HG03521 (cell line): Measurements from ENCODE around the gene COL23A1.

Source experiments
- ATAC-seq: cut with Tn5 transposase; IDR thresholded peaks from one replicate; pipeline ENCODE4 v1.9.1; 2021; ENCODE audit warnings: mild to moderate bottlenecking, moderate library complexity; ENCODE audit not compliant: unreplicated experiment

Gene COL23A1

DNA sequence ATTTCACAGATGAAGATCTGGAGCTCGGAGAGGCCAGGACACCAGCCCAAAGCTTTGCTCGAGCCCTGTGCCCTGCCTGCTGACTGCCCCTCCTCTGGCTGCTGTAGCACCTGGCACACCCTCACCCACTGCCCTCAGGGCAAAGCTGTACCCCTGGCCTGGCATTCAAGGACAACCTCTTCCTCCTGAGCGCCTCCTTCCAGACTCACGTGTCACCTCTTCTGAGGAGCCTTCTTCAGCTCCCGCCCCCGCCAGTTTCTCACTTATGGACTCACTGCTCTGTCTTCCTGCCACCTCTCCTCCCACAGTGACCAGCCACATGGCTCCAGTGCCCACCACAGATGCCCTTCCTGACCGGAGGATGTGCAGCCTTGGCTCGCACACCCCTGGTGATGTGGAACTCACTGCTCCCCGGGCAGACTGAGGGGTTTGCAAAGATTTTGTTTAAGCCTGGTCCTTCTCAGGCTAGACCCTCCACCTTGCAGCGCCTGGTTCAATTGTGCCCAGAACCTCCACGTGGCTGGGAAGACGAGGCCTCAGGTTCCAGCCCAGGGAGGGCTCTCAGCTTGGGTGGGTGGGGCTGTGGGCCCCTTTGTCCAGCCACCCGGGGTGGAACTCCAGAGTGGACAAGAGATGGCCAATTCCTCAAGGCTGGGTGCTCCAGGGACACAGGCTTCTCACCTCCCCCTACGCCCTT is 311.0 kb downstream of the COL23A1 start:
- ATAC-seq, result no peak

DNA sequence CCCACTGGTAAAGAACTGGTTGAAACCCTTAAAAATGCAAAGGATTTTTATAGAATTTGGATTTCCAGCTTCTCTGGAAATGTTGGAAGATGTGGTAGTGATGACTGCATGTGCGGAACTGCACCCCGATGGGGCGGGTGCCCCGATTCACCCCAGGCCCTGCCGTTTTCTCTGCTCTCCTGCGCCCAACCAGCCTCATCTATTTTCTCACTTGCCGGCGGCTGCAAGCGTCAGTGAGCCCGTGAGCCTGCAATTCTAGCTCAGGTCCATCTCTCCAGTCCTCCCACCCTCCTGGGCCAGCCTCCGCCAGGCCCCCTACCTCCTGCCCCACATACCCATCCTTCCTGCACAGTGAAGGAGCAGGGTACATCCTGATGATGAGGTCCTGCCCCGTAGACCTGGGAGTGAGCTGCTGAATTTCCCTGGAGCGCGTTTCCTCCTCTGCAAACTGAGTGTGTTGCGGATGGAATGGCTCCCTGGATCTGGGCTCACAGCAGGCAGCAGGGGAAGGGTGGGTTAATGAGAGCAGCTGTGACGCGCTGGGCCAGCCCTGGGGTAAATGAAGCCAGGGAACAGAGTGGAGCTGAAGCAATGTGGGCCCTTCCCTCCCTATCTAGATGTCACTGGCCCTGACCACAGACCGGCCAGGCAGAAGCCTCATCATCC is 311.7 kb downstream of the COL23A1 start:
- ATAC-seq, result no peak

DNA sequence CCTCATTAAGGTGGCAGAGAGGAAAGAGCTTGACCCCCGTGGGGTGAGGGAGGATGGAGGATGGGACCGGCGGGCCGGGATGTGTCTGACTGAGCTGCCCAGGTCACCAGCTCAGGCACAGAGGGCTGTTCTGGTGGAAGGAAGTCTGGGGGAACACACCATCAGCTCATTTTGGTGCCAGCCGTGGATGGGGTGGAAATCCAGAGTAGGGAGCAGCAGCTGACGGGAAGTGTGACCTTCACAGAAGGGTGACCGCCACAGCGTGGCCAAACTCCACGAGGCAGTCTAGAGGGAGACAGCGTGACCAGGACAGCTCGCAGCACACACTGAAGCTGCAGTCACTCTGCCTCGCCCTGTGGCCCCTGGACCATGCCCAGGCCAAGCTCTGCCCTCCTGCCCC is 312.3 kb downstream of the COL23A1 start:
- ATAC-seq, result no peak

DNA sequence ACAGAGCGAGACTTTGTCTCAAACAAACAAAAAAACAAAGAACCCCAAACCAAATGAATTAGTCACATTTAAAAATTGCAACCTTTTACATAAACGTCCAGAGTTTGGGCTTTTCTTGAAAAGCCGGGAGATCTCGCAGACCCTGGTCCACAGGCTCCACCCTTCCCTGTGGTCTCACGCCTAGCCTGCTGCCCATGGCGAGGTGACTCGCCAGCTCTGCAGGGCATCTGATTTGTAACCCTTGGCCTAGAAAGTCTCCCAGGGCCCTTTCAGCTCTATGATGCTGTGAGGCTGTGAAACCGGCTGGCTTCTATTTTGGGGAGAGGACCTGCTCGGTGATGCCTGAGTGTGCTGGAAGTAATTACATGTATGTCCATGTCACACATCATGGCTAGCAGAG is 312.8 kb downstream of the COL23A1 start:
- no peak for ATAC-seq

DNA sequence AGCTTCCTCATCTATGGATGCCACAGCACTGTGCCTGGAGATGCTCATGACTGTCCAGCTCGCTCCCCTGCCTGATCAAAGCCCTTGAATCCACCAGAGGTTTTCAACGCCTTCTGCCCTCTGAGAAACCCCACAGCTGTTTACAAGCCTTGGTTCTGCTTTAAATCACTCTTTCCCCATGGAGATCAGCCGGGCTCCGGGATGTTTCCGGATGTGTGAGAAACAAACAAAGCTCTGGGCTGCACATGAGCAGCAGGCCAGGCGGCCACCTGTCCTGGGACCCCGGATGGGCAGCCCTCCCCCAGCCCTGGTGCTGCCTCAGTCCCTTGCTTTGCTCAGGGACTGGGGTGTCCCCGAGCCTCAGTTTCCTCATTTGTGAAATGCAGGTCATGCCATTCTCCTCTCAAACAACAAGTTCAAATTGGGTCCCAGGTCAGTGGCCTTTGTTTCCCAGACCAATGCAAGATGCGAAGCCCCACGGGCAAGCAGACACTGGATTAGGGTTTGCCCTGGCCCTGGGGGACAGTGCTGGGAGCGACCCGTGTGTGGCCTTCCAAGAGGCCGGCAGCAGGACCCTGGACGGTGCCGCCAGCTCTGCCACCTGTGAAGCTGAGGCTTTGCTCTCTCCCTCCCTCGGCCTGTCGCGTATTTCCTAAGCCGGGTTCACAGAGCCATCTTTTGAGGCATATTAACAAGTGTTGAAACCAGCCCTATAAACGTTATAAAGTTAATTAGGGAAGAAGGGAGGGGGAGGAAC is 315.2 kb downstream of the COL23A1 start:
- no peak for ATAC-seq

DNA sequence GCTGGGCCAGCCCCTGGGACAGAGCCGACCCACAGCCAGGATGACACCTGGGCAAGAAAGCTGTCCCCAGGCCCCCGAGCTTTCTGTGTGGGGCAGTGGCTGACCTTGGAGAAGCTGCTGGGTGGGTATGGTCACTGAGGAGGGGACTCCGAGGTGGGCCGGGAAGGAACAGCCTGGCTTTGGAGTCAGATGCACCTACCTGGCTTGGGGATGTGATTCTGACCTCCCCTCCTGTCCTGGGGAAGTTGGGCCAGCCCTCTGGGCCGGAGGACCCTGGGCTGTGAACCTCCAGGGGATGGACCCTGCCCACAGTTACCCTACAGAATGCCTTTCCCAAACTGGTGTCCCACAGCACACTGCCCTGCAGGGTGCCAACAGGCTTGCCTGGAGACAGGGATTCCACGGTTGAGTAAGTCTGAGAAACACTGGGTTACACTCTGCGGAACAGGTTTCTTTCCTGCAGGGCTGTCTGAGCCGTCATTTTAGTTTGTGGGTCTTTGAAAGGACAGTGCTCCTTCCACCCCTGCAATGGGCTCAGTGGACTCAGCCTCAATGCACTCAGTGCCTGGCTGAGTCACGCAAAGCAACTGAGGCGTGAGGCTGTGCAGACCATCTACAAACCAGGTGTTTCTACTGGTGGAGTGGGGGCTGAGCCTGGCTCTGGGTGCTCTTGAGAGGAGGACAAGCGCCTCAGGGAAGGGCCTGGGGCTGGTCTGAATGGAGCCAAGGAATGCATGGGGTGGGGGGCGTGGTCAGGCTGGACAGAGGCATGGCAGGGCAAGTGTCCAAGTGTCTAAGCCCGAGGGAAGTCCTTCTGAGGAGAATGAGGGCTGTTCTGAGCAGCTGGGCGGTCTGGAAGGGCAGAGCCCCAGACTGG is 316.3 kb downstream of the COL23A1 start:
- no peak for ATAC-seq

DNA sequence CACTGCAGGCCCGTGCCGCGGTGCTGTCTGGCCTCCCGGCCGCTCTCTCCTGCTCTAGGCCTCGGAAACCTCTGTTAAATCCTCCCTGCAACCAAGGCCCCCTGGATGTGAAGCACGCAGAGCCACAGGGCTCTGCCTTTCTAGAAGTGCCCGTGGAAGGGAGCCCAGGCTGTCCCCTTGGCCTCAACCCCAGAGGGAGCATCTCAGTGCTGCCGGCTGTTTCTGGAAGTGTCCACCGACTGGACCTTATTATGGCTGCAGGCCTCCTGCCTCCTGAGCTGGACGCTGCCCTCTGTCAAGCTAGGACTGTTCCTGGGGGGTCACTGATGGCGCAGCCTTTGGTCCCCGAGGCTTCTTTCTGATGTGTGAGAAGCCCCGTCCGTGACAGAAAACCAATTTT is 317.2 kb downstream of the COL23A1 start:
- no peak for ATAC-seq

DNA sequence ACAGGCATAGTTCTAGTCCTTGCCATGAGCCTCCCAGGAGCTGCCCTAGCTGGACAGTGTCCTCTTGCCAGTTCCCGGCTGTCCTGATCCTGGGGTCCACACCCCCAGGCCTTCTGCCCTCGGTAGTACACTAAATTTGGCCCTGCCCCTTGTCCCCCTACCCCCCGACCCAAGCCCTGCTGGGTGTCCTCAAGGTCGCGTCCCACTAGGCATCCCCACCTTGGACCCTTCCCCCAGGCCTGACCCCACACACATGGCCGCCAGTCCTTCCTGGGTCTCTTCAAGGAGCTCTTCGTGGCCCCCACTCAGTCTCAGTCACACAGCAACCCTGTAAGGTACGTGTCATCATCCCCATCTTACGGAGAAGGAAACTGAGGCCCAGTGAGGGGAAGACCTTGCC is 317.6 kb downstream of the COL23A1 start:
- no peak for ATAC-seq

DNA sequence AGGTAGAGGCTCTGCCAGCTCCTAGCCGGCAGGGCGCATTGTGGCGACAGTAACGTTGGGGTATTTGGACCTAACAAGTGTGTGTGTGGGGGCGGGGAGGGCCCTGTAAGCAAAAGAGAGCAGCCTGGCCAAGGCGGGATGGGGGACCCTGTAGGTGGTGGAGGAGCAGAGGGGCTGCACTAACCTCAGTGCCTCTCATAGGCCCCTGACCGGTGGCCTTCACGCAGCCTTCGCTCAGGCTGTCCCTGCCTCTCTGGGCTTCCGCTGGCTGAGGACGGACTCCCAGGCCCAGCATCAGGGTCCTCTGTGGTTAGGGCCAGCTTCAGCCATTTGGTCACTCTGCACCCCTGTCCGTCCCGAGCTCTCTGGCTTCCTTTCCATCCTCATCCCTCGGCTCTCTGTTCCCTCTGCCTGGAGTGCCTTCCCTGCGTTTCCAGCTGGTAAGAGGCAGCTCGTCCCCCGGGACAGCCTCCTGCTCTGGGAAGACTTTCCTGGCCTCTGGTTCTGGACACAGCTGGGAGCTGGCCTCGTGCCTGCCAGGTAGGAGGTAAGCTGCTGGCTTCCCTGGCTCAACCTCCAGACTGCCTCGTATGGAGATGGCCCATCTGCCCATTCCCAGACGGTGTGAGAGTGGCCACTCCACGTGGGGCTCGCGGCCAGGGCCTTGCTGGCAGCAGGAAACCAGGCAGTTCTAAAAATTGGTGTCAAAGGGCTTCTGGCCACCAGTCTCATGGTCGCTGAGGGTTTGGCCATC is 318.3 kb downstream of the COL23A1 start:
- no peak for ATAC-seq

DNA sequence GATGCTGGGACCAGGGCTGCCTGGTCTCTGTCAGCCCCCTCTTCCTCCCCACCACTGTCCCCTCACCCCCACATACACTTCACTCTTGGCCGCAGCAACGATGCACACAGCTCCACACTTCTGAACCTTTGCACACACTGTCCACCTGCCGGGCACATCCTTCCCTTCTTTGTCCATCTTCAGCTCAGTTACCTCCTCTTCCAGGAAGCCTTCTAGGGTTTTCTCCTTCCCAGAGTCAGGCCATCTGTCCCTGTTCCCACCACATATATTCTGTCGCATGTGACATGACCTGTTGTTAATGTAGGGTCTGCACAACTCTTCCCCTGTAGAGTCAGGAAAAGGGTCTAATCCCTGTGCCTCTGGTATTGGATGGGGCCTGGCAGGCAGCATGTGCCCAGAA is 319.0 kb downstream of the COL23A1 start:
- no peak for ATAC-seq

DNA sequence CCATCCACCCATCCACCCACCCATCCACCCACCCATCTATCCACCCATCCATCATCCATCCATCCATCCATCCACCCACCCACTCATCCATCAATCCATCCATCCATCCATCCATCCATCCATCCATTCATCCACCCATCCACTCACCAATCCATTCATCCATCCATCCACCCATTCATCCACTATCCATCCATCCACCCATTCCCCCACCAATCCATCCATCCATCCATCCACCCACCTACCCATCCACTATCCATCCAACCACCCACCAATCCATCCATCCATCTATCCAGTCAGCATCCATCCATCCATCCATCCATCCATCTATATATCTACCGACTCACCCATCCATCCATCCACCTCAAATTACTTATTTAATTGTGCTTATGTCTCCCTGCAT is 320.7 kb downstream of the COL23A1 start:
- ATAC-seq, result no peak

DNA sequence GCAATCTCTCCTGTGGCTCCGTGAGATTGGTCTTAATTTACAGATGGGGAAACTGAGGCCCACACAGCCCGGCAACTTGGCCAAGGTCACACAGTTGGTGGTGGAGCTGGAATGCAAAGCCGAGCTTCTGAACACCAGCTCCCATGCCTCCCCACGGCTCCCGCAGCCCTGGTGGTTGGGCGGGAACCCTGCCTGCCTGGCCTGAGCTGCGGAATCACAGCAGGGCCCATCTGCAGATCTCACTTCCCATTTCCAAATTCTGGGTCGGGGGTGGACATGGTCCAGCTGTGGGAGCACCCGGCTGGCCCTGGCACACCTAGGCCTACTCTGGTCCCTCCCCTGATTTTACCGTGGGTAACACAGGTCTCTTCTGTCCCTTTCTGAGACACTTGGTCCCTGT is 322.3 kb downstream of the COL23A1 start:
- ATAC-seq, result no peak

DNA sequence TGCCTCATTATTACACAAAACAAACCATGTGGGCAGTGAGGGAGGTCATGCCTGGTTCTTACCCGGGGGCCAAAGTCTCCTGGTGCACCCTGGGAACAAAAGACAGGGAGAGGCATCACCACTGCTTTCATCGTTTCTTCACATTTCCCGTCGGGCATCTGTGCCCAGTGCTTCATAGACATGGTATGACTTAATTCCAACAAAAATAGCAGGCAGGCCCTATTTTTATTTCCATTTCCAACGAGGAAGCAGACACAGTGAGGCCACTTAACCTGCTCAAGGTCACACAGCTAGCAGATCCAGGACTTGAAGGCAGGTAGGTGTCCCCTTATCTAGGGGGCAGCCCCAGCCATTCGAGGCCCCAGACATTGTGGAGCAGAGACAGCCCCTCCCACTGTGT is 322.9 kb downstream of the COL23A1 start:
- ATAC-seq, result no peak

DNA sequence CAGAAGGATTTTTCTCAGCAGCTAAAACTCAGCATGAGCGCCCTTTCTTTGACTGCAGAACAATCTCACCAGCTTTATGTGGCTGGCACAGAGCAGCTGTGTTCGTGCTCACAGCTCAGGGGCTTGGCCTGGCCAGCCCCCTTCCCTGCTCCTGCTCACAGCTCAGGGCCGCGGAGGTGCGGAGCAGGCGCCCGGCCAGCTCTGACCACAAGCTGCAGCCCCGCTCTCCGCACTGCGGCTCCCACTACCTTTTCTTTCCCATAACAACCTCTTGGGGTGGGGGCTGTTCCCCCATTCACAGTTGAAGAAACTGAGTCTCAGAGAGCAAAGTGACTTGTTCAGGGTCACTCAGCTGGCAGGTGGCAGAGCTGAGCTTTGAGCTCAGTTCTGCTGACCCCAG is 323.6 kb downstream of the COL23A1 start:
- no peak for ATAC-seq

DNA sequence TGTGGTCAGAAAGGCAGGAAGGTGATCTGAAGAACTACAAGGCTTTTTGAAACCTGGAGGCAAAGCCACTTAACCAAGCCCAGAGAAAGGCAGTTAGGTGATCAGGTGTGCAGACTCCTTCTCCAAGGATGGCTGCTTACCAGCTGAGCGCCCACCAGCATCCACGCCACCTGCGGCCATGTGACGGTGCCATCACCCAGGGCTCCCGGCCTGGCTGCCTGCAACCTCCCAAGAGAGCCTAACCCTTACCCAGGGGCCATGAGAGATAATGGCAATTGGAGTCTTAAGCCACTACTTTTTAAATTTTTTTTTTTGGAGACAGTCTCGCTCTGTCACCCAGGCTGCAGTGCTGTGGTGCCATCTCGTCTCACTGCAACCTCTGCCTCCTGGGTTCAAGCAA is 324.4 kb downstream of the COL23A1 start:
- ATAC-seq, result no peak

DNA sequence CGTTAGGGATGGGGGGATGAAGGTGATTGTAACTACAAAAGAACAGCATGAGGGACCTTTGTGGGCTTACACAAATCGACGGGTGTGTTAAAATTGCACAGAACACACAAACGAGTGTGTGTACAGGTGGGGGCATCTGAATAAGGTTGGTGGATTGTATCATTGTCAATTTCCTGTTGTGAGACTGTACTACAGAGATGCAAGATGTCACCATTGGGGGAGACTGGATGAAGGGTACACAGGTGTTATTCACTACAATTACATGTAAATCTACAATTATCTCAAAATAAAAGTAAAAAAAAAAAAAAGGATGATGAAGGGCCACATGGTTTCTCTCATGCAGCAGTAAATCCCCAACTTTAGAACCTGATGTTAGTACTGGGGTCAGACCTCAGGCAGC is 326.1 kb downstream of the COL23A1 start:
- no peak for ATAC-seq

DNA sequence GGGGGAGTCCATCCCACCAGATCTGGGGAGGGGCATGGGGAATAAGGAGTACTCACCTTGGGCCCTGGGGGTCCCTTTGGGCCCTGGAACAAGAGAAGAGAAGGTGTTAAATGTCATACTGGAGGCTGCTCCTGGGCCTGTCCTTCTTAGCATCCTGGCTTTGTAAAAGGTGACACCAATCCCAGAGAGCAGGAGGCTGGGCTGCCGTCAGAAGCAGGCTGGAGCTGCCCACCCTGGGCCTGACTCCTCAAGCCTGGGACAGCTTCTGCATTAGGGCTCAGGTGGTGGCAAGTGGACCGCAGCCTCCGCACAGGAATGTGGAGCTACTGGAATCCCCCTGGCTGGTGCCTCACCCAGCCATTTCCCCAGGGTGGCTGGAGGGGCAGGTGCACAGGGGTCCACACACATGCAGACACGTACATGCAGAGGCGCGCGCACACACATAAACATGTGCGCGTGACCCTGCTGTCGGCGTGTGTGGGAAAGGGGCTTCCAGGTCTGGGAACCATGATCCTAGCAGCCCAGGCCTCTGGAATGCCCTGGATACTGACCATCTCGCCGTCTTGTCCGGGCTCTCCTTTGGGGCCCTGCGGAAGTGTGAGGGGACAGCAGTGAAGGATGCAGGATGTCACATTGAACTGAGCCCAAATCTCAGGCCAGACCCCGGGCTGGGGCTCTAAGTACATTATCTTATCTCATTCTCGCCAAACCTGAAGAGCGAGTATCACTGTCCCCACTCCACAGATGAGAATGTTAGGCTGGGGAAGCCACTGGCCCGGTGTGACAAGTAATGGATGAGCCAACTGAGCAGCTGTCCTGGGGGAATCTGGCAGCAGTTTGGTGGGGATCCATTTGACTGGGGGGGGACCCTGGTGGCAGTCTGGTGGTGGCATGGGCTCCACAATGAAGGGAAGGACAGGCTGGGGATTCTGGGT is 328.3 kb downstream of the COL23A1 start:
- no peak for ATAC-seq

DNA sequence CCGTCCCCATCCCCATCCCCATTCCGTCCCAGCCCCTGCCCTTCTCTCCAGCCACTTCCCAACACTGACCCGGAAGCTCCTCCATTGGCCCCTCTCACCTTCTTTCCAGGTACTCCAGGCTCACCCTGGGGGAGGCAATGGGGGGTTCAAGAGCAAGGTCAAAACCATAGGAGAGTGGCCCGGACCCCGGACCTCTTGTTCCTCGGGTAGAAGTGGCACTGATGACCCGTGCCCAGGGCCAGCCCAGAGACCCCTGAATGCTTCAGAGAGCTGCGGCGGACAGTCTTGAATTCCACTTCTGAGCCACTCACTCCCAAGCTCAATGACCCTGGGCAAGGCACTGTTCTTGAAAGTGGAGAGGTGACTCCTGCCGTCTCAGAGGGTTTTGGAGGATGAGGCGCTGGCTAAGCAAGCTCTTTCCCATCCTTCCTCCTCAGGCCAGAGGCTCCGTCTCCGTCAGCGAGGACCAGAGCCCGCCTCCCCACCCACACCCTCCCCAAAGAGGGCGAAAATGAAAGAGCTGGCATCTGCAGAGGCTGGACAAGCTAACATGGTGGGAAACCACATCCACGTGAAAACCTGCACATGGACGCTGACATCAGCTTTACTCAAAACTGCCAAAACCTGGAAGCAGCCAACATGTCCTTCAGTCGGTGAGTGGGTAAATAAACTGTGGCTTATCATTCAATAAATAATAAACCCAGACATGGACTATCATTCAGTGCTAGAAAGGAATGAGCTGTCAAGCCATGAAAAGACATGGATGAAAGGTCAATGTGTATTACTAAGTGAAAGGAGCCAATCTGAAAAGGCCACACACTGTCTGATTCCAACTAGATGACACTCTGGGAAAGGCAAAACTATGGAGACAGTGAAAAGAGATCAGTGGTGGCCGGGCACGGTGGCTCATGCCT is 330.3 kb downstream of the COL23A1 start:
- ATAC-seq, result no peak
